K562 (cell line): ENCODE measurements around the gene FAM240A. TPM values are rescaled to one million over a fixed set of nuclear protein-coding genes. Genes with fewer than 3 reads are reported as not detected.
A peak's percentile ranks its signal among the peaks of the same experiment; 100 is the strongest.

Experiments used
- ADNP ChIP-seq: fragments of 200-800 bp; sonication (Bioruptor generic); IDR thresholded peaks from 2 replicates; pipeline ENCODE4 v1.6.1; 2016; ENCODE audit warnings: missing genetic modification characterization, missing compliant biosample characterization
- CREB1 ChIP-seq, 2 experiments: sonication (generic) in 1 of 2; formaldehyde crosslinking in 1 of 2; IDR thresholded peaks; 2 replicates each; pipeline versions ENCODE4 v1.6.1 to v1.8.0; 2012 to 2022; ENCODE audit warnings: inconsistent platforms in 1 of 2, mild to moderate bottlenecking in 1 of 2, missing genetic modification reagents in 1 of 2, moderate library complexity in 1 of 2
- DACH1 ChIP-seq: fragments of 450-650 bp; IDR thresholded peaks from 2 replicates; pipeline ENCODE4 v1.6.1; 2018; ENCODE audit not compliant: partially characterized antibody
- ELF1 ChIP-seq: fragments of 200-800 bp; sonication (Bioruptor generic); IDR thresholded peaks from 2 replicates; pipeline ENCODE4 v1.6.1; 2016; ENCODE audit warnings: missing genetic modification characterization, missing compliant biosample characterization
- ELF4 ChIP-seq: fragments of 450-650 bp; formaldehyde crosslinking; IDR thresholded peaks from 2 replicates; pipeline ENCODE4 v1.4.0; 2022; ENCODE audit warnings: missing genetic modification characterization
- EWSR1 ChIP-seq: fragments of 450-650 bp; IDR thresholded peaks from 2 replicates; pipeline ENCODE4 v1.6.1; 2018; ENCODE audit warnings: borderline replicate concordance, mild to moderate bottlenecking, low read depth, moderate library complexity; ENCODE audit not compliant: partially characterized antibody
- GTF2E2 ChIP-seq: fragments of 200-800 bp; sonication (Bioruptor generic); IDR thresholded peaks from 2 replicates; pipeline ENCODE4 v1.6.1; 2016; ENCODE audit warnings: missing genetic modification characterization, missing compliant biosample characterization
- HNRNPLL ChIP-seq: fragments of 200-400 bp; formaldehyde crosslinking; IDR thresholded peaks from 2 replicates; pipeline ENCODE4 v1.6.1; 2017; ENCODE audit warnings: low read length, low read depth, mild to moderate bottlenecking; ENCODE audit not compliant: poor library complexity, severe bottlenecking
- PCBP2 ChIP-seq: fragments of 200-400 bp; formaldehyde crosslinking; IDR thresholded peaks from 2 replicates; pipeline ENCODE4 v1.6.1; 2018; ENCODE audit warnings: low read length, low read depth, mild to moderate bottlenecking, moderate library complexity; ENCODE audit not compliant: poor library complexity, severe bottlenecking
- RBFOX2 ChIP-seq: fragments of 200-400 bp; formaldehyde crosslinking; IDR thresholded peaks from 2 replicates; pipeline ENCODE4 v1.6.1; 2017; ENCODE audit warnings: low read depth, mild to moderate bottlenecking, low read length, moderate library complexity
- RCOR1 ChIP-seq, 2 experiments: IDR thresholded peaks; 2 replicates each; pipeline ENCODE4 v1.6.1; 2012; ENCODE audit warnings: low read depth in 2 of 2, low read length in 2 of 2, borderline replicate concordance in 1 of 2, improper control_type of control experiment in 1 of 2
- SRSF3 ChIP-seq: fragments of 200-400 bp; formaldehyde crosslinking; IDR thresholded peaks from 2 replicates; pipeline ENCODE4 v1.6.1; 2016; ENCODE audit warnings: mild to moderate bottlenecking, low read length, moderate library complexity; ENCODE audit not compliant: insufficient read depth
- ZBTB8A ChIP-seq: fragments of 450-650 bp; IDR thresholded peaks from 2 replicates; pipeline ENCODE4 v1.6.1; 2018; ENCODE audit warnings: mild to moderate bottlenecking, moderate library complexity; ENCODE audit not compliant: partially characterized antibody
- polyA plus RNA-seq, 8 experiments: library from polyadenylated mRNA; depleted of rRNA in 4 of 8; stranded (reverse) in 5 of 8; unstranded in 3 of 8; fragments of >200 nt; fragmentation: Nextera tagmentation in 2 of 8; fragmentation: Illumina TruSeq in 1 of 8; extraction: Ambion mirVana in 2 of 8; extraction: Trizol in 1 of 8; gene quantifications; 2 replicates each; pipeline versions ENCODE4 v1.2.1 to v1.2.3, GENCODE V29; 2011 to 2014; ENCODE audit warnings: inconsistent platforms in 1 of 8, missing spikeins in 1 of 8
- total RNA-seq, 7 experiments: library from RNA; depleted of rRNA in 6 of 7; stranded (reverse); fragments of >200 nt in 6 of 7; fragmentation: Illumina TruSeq in 2 of 7; extraction: Trizol in 2 of 7; gene quantifications; 2 replicates each; pipeline versions ENCODE4 v1.2.1 to v1.2.3, GENCODE V29; 2011 to 2021; ENCODE audit warnings: low replicate concordance in 1 of 7
- TF ChIP-seq, protein P1 (sequence below): sonication (generic); formaldehyde crosslinking; IDR thresholded peaks from 2 replicates; pipeline ENCODE4 v1.8.0; 2022; ENCODE audit warnings: missing genetic modification reagents, mild to moderate bottlenecking, borderline replicate concordance
- TF ChIP-seq, protein P2 (sequence below): fragments of 450-650 bp; IDR thresholded peaks from 2 replicates; pipeline ENCODE4 v1.6.1; 2018; ENCODE audit warnings: mild to moderate bottlenecking, low read depth; ENCODE audit not compliant: partially characterized antibody

The FAM240A gene
- total and polyA plus RNA-seq, 9 of the 15 experiments (the other 6 are each of a cell fraction or from before 2014, with no cell fraction given), result not detected

DNA sequence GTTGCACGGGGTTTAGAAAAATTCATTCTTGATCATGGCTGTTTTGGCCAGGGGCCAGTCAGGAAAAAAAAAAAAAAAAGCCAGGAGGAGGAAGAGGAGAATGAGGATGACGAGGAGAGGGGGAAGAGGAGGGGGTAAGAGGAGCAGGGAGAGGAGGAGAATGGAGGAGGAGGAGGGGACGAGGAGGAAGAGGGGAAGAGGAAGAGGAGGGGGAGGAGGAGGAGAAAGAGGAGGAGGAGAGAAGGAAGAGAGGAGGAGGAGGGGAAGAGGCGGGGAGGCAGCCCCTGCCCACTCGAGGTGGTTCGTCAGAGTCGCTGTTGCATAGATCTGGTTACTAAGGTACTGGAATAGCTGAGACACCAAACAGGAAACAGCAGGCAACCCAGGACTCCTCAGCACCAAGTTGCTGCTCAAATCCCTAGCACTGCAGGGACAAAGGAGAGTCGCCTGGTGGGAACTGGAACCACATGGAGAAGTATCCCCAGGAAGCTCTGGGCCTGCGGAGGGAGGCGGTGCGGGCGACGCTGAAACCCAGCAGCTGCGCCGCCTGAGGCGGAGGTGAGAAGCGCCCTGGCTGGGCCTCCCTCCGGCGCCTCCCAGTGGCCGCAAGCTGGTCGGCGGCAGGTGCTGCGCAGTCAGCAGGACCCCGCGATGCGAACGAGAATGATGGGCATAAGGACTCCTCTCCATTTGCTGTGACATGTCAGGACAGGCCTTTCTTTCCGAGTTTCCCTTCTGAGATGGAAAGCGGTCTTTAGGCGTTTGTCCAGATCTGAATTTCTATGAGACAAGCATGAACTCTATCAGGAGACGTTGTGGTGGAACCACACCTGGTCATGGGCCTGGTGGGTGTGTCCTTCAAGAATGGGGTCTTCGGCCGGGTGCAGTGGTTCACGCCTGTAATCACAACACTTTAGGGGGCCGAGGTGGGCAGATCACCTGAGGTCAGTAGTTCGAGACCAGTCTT, 17.5 kb downstream of the FAM240A start (continued):
- TF ChIP-seq ELF1 (tag) (no peak), DACH1 (peak; percentile 33), HNRNPLL (peak; percentile 40), RCOR1 (IDR thresholded peaks at IDR 0.05; ENCODE audit: borderline replicate concordance in 1 of 2, low read depth in 2 of 2, low read length in 2 of 2) (peak in 1 of 2 experiments; percentile 75; a peak in 2 of 4 replicates), GTF2E2 (tag) (no peak), CREB1 (IDR thresholded peaks at IDR 0.05) (no peak), CREB1 (CRISPR knock-in tag; IDR thresholded peaks at IDR 0.05) (peak; percentile 72), ADNP (tag) (no peak), RBFOX2 (peak; percentile 59), ELF4 (CRISPR knock-in tag) (peak; percentile 59; the same call in 1 of the 2 replicates), ZBTB8A (no peak), PCBP2 (no peak), SRSF3 (no peak), EWSR1 (no peak)
- TF ChIP-seq, protein P1, sequence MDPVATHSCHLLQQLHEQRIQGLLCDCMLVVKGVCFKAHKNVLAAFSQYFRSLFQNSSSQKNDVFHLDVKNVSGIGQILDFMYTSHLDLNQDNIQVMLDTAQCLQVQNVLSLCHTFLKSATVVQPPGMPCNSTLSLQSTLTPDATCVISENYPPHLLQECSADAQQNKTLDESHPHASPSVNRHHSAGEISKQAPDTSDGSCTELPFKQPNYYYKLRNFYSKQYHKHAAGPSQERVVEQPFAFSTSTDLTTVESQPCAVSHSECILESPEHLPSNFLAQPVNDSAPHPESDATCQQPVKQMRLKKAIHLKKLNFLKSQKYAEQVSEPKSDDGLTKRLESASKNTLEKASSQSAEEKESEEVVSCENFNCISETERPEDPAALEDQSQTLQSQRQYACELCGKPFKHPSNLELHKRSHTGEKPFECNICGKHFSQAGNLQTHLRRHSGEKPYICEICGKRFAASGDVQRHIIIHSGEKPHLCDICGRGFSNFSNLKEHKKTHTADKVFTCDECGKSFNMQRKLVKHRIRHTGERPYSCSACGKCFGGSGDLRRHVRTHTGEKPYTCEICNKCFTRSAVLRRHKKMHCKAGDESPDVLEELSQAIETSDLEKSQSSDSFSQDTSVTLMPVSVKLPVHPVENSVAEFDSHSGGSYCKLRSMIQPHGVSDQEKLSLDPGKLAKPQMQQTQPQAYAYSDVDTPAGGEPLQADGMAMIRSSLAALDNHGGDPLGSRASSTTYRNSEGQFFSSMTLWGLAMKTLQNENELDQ (CRISPR knock-in tag), result 0 out of 2 replicates have a peak, but pooled peaks have one; percentile 53
- TF ChIP-seq, protein P2, sequence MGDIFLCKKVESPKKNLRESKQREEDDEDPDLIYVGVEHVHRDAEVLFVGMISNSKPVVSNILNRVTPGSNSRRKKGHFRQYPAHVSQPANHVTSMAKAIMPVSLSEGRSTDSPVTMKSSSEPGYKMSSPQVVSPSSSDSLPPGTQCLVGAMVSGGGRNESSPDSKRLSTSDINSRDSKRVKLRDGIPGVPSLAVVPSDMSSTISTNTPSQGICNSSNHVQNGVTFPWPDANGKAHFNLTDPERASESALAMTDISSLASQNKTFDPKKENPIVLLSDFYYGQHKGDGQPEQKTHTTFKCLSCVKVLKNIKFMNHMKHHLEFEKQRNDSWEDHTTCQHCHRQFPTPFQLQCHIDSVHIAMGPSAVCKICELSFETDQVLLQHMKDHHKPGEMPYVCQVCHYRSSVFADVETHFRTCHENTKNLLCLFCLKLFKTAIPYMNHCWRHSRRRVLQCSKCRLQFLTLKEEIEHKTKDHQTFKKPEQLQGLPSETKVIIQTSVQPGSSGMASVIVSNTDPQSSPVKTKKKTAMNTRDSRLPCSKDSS, result peak; percentile 52
